HepG2 (cell line): ENCODE results near the gene FBXL13. TPM values are rescaled to one million over a fixed set of nuclear protein-coding genes. Genes with fewer than 3 reads are reported as not detected.

Experiments
- FOXM1 ChIP-seq: sonication (generic); formaldehyde crosslinking; IDR thresholded peaks from 2 replicates; pipeline ENCODE4 v1.5.0; 2020; ENCODE audit warnings: missing genetic modification reagents
- GFI1 ChIP-seq: sonication (generic); formaldehyde crosslinking; IDR thresholded peaks from 2 replicates; pipeline ENCODE4 v1.5.0; 2020; ENCODE audit warnings: missing genetic modification reagents, mild to moderate bottlenecking, borderline replicate concordance
- GPN1 ChIP-seq: sonication (generic); formaldehyde crosslinking; IDR thresholded peaks from 2 replicates; pipeline ENCODE4 v1.5.1; 2020; ENCODE audit warnings: missing genetic modification reagents, borderline replicate concordance
- STAT6 ChIP-seq: sonication (generic); formaldehyde crosslinking; IDR thresholded peaks from 2 replicates; pipeline ENCODE4 v1.4.0; 2020; ENCODE audit warnings: missing genetic modification reagents, mild to moderate bottlenecking, borderline replicate concordance
- ZBTB40 ChIP-seq, 2 experiments: fragments of 450-650 bp in 1 of 2; sonication (generic) in 1 of 2; formaldehyde crosslinking in 1 of 2; IDR thresholded peaks; 2 replicates each; pipeline versions ENCODE4 v1.6.1 to v1.8.0; 2016 to 2022; ENCODE audit warnings: antibody characterized with exemption in 1 of 2, mild to moderate bottlenecking in 1 of 2, missing genetic modification reagents in 1 of 2
- ZNF367 ChIP-seq: sonication (generic); formaldehyde crosslinking; IDR thresholded peaks from 2 replicates; pipeline ENCODE4 v1.4.0; 2020; ENCODE audit warnings: missing genetic modification reagents, borderline replicate concordance
- ZNF432 ChIP-seq: sonication (generic); formaldehyde crosslinking; IDR thresholded peaks from 2 replicates; pipeline ENCODE4 v1.5.0; 2020; ENCODE audit warnings: missing genetic modification reagents, mild to moderate bottlenecking, borderline replicate concordance
- ZNF563 ChIP-seq: sonication (generic); formaldehyde crosslinking; IDR thresholded peaks from 2 replicates; pipeline ENCODE4 v1.8.0; 2022; ENCODE audit warnings: mild to moderate bottlenecking, moderate library complexity, missing genetic modification reagents
- polyA plus RNA-seq, 8 experiments: library from polyadenylated mRNA; depleted of rRNA in 3 of 8; stranded (reverse) in 7 of 8; unstranded in 1 of 8; fragments of >200 nt; fragmentation: Illumina TruSeq in 4 of 8; extraction: Trizol in 4 of 8; gene quantifications; 2 replicates each; pipeline versions ENCODE4 v1.2.1 to v1.2.3, GENCODE V29; 2011 to 2016; ENCODE audit warnings: low read depth in 4 of 8, missing spikeins in 1 of 8, mixed read lengths in 1 of 8; ENCODE audit not compliant: insufficient read depth in 1 of 8
- total RNA-seq, 5 experiments: library from RNA; depleted of rRNA; stranded (reverse); fragments of >200 nt; fragmentation: Illumina TruSeq; extraction: Trizol; gene quantifications; 2 replicates each; pipeline ENCODE4 v1.2.3, GENCODE V29; 2016; ENCODE audit warnings: low read depth in 1 of 5
- TF ChIP-seq, protein P1 (sequence below): IDR thresholded peaks from 2 replicates; pipeline ENCODE4 v1.6.1; 2018; ENCODE audit warnings: missing genetic modification reagents
- TF ChIP-seq, protein P2 (sequence below): sonication (generic); formaldehyde crosslinking; IDR thresholded peaks from 2 replicates; pipeline ENCODE4 v1.4.0; 2020; ENCODE audit warnings: low read depth, missing genetic modification reagents

Gene FBXL13
- total and polyA plus RNA-seq, 2 of the 13 experiments (the other 11 are each of a cell fraction or from before 2014, with no cell fraction given): 0.24 to 0.77 TPM

- TF ChIP-seq ZBTB40 (IDR thresholded peaks at IDR 0.05) (no peak), ZBTB40 (CRISPR knock-in tag; IDR thresholded peaks at IDR 0.05) (peak; percentile 40; the same call in 1 of the 2 replicates), FOXM1 (CRISPR knock-in tag) (no peak), ZNF563 (no peak), ZNF367 (no peak), GPN1 (CRISPR knock-in tag) (no peak), ZNF432 (no peak), GFI1 (CRISPR knock-in tag) (0 out of 2 replicates have a peak, but pooled peaks have one; percentile 13), STAT6 (no peak)
- TF ChIP-seq, protein P1, sequence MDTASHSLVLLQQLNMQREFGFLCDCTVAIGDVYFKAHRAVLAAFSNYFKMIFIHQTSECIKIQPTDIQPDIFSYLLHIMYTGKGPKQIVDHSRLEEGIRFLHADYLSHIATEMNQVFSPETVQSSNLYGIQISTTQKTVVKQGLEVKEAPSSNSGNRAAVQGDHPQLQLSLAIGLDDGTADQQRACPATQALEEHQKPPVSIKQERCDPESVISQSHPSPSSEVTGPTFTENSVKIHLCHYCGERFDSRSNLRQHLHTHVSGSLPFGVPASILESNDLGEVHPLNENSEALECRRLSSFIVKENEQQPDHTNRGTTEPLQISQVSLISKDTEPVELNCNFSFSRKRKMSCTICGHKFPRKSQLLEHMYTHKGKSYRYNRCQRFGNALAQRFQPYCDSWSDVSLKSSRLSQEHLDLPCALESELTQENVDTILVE (CRISPR knock-in tag): no peak
- TF ChIP-seq, protein P2, sequence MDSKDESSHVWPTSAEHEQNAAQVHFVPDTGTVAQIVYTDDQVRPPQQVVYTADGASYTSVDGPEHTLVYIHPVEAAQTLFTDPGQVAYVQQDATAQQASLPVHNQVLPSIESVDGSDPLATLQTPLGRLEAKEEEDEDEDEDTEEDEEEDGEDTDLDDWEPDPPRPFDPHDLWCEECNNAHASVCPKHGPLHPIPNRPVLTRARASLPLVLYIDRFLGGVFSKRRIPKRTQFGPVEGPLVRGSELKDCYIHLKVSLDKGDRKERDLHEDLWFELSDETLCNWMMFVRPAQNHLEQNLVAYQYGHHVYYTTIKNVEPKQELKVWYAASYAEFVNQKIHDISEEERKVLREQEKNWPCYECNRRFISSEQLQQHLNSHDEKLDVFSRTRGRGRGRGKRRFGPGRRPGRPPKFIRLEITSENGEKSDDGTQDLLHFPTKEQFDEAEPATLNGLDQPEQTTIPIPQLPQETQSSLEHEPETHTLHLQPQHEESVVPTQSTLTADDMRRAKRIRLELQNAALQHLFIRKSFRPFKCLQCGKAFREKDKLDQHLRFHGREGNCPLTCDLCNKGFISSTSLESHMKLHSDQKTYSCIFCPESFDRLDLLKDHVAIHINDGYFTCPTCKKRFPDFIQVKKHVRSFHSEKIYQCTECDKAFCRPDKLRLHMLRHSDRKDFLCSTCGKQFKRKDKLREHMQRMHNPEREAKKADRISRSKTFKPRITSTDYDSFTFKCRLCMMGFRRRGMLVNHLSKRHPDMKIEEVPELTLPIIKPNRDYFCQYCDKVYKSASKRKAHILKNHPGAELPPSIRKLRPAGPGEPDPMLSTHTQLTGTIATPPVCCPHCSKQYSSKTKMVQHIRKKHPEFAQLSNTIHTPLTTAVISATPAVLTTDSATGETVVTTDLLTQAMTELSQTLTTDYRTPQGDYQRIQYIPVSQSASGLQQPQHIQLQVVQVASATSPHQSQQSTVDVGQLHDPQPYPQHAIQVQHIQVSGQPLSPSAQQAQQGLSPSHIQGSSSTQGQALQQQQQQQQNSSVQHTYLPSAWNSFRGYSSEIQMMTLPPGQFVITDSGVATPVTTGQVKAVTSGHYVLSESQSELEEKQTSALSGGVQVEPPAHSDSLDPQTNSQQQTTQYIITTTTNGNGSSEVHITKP (CRISPR knock-in tag): no peak
Measured at GRCh38 chr7:103106005-103106702, 31.6 kb upstream of the FBXL13 start (continued).
